Stimulated activated CD8-positive, alpha-beta memory T cell treated with anti-CD3 and anti-CD28 coated beads, Interleukin-2, amount 100 ng/mL, for 48 hours (primary cell): Measurements from ENCODE around the gene ME3.

Source experiments
- DNase-seq, 2 donors: peaks; one replicate each; pipeline ENCODE4 v3.0.0-alpha.2; 2020; ENCODE audit warnings: low read depth in 2 of 2

The ME3 gene

GRCh38 chr11:86488553-86488952 is 183.9 kb downstream of the ME3 start:
- DNase-seq: no peak

GRCh38 chr11:86487671-86488070 is 184.7 kb downstream of the ME3 start:
- DNase-seq: no peak

- DNase-seq: no peak
These were observed 186.0 kb downstream of the ME3 start for GRCh38 chr11:86486261-86487030.

GRCh38 chr11:86484795-86485166 is 187.6 kb downstream of the ME3 start:
- DNase-seq: no peak

- no peak for DNase-seq
These were observed 188.2 kb downstream of the ME3 start for GRCh38 chr11:86483940-86484794.

GRCh38 chr11:86483610-86483939 is 188.8 kb downstream of the ME3 start:
- DNase-seq: no peak

- DNase-seq: no peak
These were observed 189.7 kb downstream of the ME3 start for GRCh38 chr11:86482692-86483091.

GRCh38 chr11:86481399-86481798 is 191.0 kb downstream of the ME3 start:
- DNase-seq: no peak

GRCh38 chr11:86478348-86478747 is 194.1 kb downstream of the ME3 start:
- no peak for DNase-seq

- DNase-seq: no peak
These were observed 194.8 kb downstream of the ME3 start for GRCh38 chr11:86477495-86478155.

GRCh38 chr11:86476109-86476861 is 196.1 kb downstream of the ME3 start:
- DNase-seq: no peak

GRCh38 chr11:86475027-86475426 is 197.4 kb downstream of the ME3 start:
- DNase-seq: no peak

GRCh38 chr11:86473991-86474833 is 198.2 kb downstream of the ME3 start:
- no peak for DNase-seq

GRCh38 chr11:86469491-86470388 is 202.7 kb downstream of the ME3 start:
- DNase-seq: no peak

- DNase-seq: no peak
These were observed 204.2 kb downstream of the ME3 start for GRCh38 chr11:86468169-86468568.

GRCh38 chr11:86464509-86465221 is 207.8 kb downstream of the ME3 start:
- no peak for DNase-seq

GRCh38 chr11:86463955-86464354 is 208.5 kb downstream of the ME3 start:
- DNase-seq: no peak

- DNase-seq: no peak
These were observed 209.3 kb downstream of the ME3 start for GRCh38 chr11:86463120-86463519.

GRCh38 chr11:86461892-86462291 is 210.5 kb downstream of the ME3 start:
- DNase-seq: no peak
